Activated CD4-positive, alpha-beta T cell treated with anti-CD3 and anti-CD28 coated beads, Interleukin-2, amount 50 U/mL, for 16 hours (primary cell): Measurements from ENCODE around the gene SAMD11.

Source experiments
- DNase-seq: peaks from one replicate; pipeline ENCODE4 v3.0.0-alpha.2; 2020

SAMD11 gene

DNA sequence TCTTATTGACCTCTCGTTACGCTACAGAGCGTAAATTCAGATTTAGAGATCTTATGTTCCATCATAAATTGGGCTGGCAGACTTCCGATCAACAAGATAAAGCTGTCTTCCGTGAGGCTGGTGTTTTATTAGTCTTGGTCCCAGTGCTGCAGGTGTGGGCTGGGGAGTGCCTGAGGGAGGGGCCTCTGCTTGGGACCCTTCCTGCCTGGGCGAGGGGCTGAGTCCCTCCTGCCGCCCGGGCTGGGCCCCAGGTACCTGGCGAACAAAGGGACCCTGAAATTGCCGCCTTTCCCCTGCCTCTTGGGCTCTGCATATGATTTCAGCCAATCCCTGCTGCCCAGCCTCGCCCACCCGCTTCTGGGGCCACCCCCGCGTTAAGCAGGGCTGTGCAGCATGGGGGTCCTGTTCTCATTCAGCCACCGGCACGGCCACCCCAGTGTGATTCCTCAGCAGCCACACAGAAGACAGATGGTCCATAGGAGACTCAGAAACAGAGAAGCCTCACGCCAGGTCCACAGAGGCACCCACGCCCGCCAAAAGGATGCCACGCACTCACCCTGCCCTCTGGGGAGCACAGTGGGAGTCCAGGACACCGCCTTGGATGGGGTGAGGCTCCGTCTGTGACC is 6.1 kb upstream of the SAMD11 start:
- no peak for DNase-seq

DNA sequence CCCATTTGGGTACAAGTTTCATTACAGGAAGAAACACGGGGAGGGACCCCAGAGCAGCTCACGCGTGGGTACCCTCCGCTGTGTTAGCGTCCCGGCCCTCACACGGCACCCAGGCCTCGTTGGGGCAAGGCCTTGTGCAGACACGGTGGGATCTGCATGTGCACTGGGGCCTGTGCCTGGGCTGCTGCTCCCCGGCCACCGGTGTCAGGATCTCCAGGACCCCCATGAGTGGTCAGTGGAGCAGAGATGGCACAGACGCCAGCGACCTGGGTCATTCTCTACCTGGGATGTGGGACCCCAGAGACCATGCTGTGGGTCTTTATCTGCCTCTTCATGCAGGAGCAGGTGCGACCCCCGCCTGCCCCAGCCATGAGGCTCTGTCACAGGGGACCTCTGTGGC is 5.4 kb upstream of the SAMD11 start:
- no peak for DNase-seq

- DNase-seq: no peak
Measured at GRCh38 chr1:918843-919242, 4.9 kb upstream of the SAMD11 start.

GRCh38 chr1:919271-919872 is 4.4 kb upstream of the SAMD11 start:
- DNase-seq: no peak

DNA sequence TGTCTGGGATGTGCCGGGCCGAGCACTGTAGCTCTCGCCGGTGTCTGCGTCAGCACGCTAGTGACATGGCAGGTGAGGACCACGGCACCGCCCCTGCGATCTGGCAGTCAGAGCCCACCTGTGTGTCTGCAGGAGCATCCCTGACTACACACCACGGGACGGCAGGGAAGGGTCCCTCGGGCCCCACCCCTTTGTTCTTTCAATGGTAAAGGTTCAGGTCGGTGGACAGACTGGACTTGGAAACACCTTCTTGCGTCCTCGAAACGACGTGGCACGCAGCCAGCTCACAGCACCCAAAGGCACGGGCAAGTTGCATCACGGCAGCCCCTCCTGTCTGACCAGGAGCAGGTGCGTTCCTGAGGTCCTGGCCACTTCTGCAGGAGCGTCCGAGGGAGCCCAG is 3.7 kb upstream of the SAMD11 start:
- DNase-seq: no peak

DNA sequence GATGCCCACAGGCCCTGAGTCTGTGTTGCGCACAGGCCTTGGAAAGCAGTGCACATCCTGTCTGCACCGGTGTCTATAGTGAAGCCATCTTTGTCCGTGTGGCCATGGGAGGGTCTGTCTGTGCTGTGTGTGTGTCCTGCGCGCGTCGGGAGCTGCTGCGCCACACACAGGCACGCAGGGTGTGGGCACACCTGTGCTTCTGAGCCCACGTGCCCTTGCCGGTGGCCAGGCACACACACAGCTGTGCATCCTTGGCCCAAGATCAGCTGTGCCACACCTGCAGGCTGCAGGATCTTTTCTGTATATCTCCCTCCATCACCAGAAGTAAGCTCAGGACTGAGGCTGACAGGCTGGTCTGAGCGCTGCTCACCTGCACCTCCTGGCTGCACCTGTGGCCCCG is 3.2 kb upstream of the SAMD11 start:
- no peak for DNase-seq

DNA sequence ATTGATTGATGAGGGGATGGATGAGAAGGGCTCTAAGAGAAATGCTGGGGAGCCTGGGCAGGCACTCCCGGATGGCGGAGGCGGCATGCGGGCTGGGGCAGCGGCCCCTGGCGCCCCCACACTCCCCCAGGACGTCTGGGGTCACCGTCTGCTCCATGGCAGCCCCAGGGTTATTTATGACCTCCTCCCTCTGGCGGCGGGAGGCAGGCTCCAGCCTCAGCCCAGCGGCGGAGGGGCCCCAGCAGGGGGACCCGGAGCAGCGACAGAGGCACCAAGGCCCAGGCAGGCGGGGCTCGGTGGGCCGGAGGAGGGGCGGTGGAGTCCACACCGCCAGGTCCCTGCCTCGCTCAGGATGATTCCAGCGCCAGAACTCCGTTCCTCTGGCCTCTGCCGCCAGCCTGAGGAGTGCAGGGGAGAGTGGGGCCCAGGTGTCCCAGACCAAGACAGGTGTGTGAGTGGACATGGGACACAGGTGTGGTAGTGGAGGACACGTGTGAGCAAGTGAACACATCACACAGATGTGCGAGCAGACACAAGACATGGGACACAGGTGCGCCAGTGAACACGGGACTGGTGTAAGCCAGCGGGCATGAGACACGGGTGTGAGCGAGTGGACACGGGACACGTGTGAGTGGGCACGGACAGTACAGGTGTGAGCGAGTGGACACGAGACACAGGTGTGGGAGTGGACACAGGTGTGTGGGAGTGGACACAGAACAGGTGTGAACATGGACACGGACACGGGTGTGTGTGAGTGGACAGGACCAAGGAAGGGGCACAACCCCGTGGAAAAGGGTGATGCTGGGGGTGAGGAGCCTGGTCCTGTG is 2.5 kb upstream of the SAMD11 start:
- DNase-seq: no peak

DNA sequence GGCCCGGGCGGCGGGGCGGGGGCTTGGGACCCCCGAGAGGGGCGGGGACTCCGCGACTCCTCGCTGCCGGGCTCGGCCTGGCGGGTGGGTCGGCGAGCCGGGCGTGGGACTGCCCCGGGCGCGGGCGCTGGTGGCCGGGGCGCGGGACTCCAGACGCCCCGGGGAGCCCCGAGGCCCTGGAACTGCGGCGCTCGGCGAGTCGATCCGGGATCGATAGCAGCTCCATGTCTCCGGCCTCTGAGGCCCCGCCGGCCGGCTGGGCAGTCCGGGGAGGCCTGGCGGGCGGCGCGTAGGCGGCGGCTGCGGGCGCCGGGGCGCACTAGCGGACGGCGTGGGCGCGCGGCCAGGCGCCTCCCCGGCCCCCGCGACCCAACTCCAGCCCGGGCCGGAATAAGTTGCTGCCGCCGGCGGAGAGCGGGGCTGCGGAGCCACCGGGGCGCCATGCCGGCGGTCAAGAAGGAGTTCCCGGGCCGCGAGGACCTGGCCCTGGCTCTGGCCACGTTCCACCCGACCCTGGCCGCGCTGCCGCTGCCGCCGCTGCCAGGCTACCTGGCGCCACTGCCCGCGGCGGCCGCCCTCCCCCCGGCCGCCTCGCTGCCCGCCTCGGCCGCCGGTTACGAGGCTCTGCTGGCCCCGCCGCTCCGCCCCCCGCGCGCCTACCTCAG is 400 bp downstream of the SAMD11 start:
- no peak for DNase-seq

DNA sequence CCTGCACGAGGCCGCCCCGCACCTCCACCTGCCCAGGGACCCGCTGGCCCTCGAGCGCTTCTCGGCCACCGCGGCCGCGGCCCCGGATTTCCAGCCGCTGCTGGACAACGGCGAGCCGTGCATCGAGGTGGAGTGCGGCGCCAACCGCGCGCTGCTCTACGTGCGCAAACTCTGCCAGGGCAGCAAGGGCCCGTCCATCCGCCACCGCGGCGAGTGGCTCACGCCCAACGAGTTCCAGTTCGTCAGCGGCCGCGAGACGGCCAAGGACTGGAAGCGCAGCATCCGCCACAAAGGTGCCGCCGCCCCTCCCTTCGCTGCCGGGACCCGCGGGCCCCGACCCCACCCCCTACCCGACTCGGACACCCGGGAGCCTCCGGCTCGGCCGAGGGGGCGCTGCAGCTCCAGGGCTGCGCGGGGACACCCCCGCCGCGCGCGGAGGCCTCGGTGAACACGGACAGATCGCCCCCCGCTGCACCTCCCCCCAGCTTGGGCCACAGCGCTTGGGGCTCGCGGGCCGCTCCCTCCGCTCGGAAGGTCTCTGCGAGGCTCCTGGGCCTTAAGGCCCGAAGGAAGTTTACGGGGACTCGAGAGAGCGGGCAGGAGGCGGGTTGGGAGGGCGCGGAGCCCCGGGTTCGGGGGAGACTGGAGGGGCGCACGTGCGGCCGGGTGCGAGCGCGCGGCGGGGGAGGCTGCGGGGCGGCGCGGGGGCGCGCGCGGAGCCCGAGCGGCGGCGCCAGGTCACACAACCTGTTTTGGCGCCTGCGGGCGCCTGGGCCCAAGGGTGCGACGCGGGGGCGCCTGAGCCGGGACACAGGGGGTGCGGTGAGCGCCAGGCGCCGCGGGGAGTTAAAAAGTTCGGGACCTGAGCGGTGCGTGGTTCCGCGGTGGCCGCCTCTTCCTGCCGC is 1.2 kb downstream of the SAMD11 start:
- no peak for DNase-seq

- DNase-seq: no peak
Measured at GRCh38 chr1:925561-926421, 2.1 kb downstream of the SAMD11 start.

DNA sequence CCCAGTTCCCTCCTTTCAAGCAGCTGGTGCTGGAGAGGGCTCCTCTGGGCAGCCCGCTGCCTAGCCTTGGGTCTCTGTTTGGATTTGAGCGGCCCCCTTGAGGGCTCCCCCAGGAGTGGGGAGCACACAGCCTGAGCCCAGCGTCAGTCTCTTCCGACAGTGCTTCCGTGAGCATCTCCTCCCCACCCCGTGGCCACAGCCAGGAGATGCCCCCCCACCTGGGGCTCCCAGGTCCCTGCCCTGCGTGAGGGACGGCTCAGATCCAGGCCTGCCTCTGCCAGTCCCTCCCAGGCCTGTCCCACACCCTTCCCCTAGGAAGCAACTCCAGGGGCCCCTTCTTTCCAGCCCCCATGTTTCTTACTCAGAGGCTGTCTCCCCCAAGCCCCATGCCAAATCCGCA is 3.5 kb downstream of the SAMD11 start:
- no peak for DNase-seq

- no peak for DNase-seq
Measured at GRCh38 chr1:927748-928147, 4.0 kb downstream of the SAMD11 start.

- DNase-seq: no peak
Measured at GRCh38 chr1:928825-929661, 5.3 kb downstream of the SAMD11 start.

DNA sequence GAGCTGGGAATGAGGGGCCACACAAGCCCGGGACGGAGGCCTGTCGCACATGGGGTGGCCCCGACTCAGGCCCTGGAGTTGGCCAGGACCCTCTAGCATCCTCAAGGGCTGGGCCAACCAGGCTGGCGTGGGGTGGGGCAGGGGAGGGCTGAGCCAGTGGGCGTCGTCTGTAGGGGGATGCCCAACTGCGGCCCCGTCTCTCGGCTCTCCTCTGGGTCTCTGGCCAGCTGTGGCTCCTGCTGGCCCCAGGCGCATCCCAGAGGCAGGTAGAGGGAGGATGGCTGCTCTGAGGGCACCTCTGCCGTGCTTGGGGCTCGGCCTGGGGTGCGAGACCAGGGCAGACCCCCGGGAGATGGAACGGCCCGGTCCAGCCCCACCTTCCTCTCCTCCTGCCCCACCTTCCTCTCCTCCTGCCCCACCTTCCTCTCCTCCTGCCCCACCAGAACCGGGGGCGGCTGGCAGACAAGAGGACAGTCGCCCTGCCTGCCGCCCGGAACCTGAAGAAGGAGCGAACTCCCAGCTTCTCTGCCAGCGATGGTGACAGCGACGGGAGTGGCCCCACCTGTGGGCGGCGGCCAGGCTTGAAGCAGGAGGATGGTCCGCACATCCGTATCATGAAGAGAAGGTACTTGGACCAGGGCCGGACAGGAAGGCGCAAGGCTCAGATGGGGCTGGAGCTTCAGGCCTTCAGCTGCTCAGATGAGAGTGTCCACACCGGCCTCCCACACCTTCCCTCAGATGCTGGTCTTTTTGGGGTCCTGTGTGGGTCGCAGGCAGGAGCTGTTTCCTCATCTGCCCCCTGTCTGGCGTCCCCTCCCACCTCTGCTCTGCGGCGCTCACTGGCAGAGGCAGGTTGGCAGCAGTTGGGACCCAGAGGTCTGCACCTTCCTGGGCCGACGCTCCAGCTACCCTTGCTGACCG is 6.2 kb downstream of the SAMD11 start:
- DNase-seq: no peak

GRCh38 chr1:930633-931138 is 7.0 kb downstream of the SAMD11 start:
- no peak for DNase-seq

DNA sequence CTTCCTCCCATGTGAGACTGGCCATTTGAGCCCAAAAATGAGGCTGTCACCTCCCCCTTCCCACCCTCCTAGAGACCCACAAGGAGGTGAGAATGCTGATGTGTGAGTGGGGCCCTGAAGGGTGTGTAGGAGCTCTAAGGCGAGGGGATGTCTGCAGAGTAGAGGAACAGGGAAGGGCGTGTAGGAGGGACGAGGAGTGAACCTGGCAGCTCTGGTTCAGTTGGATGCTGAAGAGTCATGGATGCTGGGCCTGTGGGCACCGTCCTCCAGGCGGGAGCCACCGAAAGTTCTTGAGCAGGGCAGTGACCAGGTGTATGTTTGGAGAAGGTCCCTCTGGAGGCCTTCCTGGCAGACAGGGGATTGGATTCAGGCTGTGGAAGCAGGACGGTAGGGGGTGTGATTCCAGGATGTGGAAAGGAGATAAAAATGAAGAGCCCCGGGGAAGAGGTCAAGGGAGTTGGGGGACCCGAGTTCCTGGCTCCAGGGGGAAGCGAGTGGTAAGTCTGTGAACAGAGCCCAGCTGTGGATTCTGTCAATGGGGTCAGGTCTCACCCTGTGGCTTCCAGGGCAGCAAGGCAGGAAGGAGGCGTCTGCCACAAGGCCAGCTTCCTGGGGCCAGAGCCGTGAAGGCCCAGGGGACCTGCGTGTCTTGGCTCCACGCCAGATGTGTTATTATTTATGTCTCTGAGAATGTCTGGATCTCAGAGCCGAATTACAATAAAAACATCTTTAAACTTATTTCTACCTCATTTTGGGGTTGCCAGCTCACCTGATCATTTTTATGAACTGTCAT is 7.9 kb downstream of the SAMD11 start:
- DNase-seq: no peak

- DNase-seq: no peak
Measured at GRCh38 chr1:932173-932510, 8.4 kb downstream of the SAMD11 start.

DNA sequence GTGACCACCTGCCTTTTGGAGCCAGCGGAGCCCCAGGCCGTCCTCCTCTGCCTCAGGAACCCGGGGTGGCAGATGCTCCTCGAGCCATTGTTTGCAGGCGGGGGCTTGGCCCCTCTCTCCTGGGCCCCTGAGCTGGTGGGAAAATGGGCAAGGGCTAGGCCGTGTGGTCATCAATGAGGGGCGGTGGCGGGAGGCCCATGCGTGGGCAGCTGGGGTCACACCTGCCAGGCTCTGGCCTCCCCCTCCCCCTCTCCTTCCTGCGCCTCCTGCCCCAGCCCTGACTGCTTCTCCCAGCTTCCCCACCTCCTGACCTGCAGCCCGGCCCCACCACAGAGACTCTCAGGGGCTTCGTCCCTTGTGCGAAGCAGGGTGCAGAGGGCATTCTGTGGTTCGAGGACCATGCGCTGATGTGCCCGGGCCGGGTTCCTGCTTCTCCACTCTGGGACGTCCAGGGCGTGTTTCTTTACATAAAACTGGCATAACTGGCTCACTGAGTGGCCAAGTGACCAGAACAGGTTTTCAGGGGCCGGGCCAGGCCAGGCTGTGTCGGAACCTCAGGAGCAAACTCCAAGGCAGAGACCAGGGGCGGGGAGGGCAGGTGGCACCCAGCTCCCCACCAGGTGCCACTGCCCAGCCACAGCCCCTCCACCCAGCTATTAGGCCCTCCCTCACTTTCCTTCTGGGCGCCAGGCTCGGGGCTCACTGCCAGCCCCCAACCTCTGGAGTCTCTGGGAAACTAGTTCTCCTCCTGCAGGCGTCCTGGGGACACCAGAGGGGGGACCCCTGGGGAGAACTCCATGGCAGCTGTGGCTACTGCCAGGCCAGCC is 9.3 kb downstream of the SAMD11 start:
- DNase-seq: no peak
